Measurements from ENCODE around the gene DOK7. TPM values are rescaled to one million over a fixed set of nuclear protein-coding genes. Genes with fewer than 3 reads are reported as not detected.

Gene DOK7
- polyA plus RNA-seq, 4 donors: 0.42 to 3.3 (median 1.3) TPM

- DNase-seq (ENCODE audit: low read depth in 4 of 4, low spot score in 3 of 4): no peak
Measured at GRCh38 chr4:3485011-3485791, 22.1 kb downstream of the DOK7 start.

- no peak for DNase-seq (ENCODE audit: low read depth in 4 of 4, low spot score in 3 of 4)
Measured at GRCh38 chr4:3485886-3486540, 22.9 kb downstream of the DOK7 start.

DNA sequence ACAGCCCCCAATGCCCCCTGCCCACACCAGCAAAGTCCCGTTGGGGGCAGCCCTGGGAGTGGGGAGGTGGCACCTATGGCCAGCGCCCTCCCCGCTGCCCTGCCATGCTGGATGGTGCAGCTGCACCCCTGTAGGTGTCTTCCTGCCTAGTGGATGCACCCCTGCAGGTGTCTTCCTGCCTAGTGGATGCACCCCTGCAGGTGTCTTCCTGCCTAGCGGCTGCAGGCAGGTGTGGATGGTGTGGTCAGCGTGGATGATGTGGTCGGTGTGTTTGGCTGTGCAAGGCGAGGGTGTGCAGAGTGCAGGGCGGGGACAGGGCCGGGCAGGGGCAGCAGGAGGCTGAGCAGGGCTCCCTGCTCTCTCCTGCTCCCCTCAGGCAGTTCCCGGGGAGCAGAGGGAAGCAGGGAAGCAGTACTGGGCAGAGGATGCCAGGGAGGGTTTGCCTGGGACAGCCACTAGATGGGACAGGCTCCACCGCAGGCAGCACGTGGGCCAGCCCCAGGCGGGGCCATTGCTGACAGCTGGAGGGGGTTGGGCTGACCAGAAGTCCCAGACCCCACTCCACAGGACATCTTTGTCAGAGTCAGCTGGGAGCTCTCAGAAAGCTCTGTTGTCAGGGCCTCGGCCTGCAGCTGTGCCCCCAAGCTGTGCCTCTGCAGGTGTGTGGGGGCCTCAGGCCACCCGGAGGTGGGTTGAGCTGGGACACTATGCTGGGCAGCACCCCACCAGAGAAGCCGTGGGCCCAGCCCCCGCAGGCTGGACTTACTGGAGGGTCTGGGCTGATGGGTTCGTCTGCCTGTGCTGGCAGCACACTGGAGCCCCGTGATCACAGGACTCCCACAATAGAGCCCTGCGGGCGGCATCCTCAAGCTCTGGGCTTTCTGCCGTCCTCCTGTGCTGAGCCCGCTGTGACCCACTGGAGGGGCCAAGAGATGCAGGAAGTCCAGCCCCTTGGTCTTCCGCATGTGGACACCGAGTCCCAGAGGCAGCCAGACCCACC lies 23.7 kb downstream of the DOK7 start:
- no peak for DNase-seq (ENCODE audit: low read depth in 4 of 4, low spot score in 3 of 4)

DNA sequence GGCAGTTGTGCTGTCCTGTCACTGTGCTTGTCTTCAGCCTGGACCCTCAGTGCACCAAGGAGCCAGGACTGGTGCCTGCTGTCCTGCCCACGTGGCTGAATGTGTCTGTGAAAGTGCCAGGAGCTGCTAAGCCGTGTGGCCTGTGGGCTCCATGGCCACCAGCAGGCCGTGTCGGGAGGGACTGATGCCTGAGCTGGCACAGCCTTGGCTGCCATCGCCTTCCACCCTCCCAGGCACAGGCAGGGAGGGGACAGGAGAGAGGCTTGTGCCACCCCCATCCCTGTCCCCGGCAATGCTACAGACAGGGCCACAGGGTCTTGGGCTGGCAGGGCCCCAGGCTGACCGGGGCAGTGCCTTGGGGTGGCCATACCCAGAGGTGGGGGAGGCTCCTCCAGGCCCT lies 24.8 kb downstream of the DOK7 start:
- DNase-seq (ENCODE audit: low read depth in 4 of 4, low spot score in 3 of 4): no peak

DNA sequence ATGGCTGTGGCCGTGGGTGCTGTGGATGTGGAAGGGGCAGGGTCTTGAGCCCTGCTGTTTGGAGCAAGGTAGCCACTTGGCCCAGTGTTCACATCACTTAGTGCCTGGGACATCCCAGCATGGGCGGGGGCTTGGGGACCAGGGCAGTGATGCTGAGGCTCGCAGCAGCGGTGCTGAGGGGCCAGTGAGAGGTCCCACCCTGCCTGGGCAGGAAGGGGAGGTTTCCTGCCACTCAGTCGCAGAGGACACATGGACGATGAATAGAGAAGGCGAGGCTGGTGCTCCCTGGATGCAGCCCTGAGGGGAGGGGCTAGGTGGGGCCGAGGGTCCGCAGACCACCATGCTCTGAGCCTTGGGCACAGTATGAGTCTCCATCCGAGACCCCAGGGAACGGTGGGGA lies 25.7 kb downstream of the DOK7 start:
- no peak for DNase-seq (ENCODE audit: low read depth in 4 of 4, low spot score in 3 of 4)

GRCh38 chr4:3489451-3489962 lies 26.4 kb downstream of the DOK7 start:
- DNase-seq (ENCODE audit: low read depth in 4 of 4, low spot score in 3 of 4): no peak

GRCh38 chr4:3491681-3492405 lies 28.7 kb downstream of the DOK7 start:
- no peak for DNase-seq (ENCODE audit: low read depth in 4 of 4, low spot score in 3 of 4)

DNA sequence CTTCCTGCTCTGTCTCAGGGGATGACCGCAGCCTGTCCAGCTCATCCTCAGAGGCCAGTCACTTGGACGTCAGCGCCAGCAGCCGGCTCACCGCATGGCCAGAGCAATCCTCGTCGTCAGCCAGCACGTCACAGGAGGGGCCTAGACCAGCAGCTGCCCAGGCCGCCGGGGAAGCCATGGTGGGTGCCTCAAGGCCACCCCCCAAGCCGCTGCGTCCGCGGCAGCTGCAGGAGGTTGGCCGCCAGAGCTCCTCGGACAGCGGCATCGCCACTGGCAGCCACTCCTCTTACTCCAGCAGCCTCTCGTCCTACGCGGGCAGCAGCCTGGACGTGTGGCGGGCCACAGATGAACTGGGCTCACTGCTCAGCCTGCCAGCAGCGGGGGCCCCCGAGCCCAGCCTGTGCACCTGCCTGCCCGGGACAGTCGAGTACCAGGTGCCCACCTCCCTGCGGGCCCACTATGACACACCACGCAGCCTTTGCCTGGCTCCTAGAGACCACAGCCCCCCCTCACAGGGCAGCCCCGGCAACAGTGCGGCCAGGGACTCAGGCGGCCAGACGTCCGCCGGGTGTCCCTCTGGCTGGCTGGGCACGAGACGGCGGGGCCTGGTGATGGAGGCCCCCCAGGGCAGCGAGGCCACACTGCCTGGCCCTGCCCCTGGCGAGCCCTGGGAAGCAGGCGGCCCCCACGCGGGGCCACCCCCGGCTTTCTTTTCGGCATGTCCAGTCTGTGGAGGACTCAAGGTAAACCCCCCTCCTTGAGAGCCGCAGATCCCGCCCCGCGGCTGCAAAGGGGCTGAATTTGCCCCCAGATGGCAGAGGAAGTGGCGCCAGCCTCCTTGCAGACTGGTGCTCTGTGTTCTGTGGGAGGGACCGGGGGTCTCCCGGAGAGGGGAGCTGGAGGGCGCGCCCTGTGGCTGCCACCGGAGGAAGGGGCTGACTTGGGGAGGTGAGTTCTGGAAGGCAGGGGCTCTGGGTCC lies 29.9 kb downstream of the DOK7 start:
- no peak for DNase-seq (ENCODE audit: low read depth in 4 of 4, low spot score in 3 of 4)

- DNase-seq (ENCODE audit: low read depth in 4 of 4, low spot score in 3 of 4): no peak
Measured at GRCh38 chr4:3493720-3494461, 30.8 kb downstream of the DOK7 start.

GRCh38 chr4:3494462-3494871 lies 31.4 kb downstream of the DOK7 start:
- DNase-seq (ENCODE audit: low read depth in 4 of 4, low spot score in 3 of 4): no peak

- DNase-seq (ENCODE audit: low read depth in 4 of 4, low spot score in 3 of 4): no peak
Measured at GRCh38 chr4:3495204-3495975, 32.3 kb downstream of the DOK7 start.

DNA sequence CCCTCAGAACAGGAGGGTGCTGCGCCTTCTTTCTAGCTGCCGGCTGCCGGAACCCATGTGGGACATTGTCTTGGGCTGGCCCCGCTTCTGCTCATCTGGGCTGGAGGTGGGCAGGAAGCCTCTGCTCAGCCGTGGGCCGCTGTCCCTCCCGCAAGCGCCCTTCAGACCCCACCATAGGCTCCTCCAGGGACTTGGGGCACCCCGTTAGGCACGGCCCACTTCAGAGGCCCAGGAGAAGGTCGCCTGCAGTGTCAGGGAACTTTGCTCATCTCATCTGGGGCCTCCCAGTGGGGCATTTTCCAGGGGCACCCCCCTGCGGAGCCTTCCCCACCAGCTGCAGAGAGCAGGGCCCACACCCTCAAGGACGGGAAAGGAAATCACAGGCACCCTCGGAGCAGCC lies 32.9 kb downstream of the DOK7 start:
- DNase-seq (ENCODE audit: low read depth in 4 of 4, low spot score in 3 of 4): no peak

DNA sequence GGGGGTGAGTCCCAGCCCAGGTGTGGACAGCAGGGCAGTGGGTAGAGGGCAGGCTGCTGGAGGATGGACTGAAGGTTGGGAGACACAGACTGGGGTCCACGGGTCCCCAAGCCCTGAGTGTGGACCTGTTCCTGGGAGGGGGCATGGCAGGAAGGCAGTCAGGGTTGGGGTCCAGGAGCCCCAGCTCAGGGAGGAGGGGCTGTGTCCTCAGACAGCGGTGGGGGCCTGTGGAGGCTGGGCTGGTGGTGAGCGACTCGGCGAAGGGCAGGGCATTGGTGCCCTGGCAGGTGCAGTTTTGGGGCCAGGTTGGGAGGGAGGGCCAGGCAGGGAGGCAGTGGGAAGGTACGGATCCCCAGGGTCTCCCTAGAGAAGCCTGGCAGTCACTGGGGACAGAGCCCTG lies 34.0 kb downstream of the DOK7 start:
- DNase-seq (ENCODE audit: low read depth in 4 of 4, low spot score in 3 of 4): no peak

DNA sequence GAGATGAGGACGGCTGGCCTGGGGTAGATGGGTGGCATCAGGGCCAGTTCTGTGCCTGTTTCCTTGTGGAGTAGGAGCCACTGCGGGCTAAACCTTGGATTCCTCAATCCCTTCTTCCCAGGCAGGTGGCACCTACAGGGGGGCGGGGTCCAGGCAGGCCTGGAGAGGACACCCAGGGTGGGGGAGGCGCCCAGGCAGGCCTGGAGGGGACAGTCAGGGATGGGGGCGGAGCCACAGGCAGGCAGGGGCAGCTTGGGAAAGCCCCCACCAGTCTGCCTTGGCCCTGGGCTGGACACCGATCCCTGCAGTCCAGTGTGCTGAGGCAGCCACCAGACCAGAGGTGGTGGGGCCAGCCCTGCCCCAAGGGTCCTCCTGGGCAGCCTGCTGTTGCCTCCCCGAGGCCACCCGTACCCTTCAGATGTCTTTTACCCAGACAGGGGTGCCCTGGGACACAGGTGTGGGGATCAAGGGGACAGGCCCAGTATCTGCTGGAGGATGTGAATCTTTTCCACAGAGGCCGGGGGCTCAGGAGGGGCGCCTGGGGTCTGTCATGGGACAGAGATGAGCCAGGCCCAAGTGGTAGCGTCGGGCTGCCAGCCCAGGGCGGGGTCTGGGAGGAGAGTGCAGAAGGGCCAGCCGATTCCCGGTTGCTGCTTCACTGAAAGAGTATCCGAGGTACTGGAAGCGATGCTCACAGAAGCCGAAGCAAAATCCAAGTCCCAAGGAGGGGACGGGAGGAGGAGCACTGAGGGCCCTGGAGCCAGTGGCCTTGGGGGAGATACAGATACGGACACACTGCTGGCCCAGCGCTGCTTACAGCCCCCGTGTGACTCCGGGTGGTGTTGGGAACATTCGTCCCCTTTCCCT lies 34.6 kb downstream of the DOK7 start:
- no peak for DNase-seq (ENCODE audit: low read depth in 4 of 4, low spot score in 3 of 4)

- DNase-seq (ENCODE audit: low read depth in 4 of 4, low spot score in 3 of 4): no peak
Measured at GRCh38 chr4:3498407-3498806, 35.3 kb downstream of the DOK7 start.

- DNase-seq (ENCODE audit: low read depth in 4 of 4, low spot score in 3 of 4): no peak
Measured at GRCh38 chr4:3498901-3499510, 35.9 kb downstream of the DOK7 start.
